Cerebellar nuclear complex (tissue), 1 donor: Measurements from ENCODE around the gene ME2.
A peak's percentile ranks its signal among the peaks of the same experiment; 100 is the strongest.
"Not testable (repeated sequence)": the region's sequence is repeated elsewhere in the genome, so short reads cannot be mapped to it uniquely, and the experiment has no call there.

Experiments
- DNase-seq, 2 experiments: peaks; one replicate each; lab custom pipeline; 2025; lab: John Stamatoyannopoulos, UW

The ME2 gene

GRCh38 chr18:50878345-50879301 lies at the start of gene ME2:
Gene ME2 (plus strand): TSS chr18:50879118. CDS start chr18:50895821, 16,703 bp downstream.
- DNase-seq, result peak; percentile 61 to 68

DNA sequence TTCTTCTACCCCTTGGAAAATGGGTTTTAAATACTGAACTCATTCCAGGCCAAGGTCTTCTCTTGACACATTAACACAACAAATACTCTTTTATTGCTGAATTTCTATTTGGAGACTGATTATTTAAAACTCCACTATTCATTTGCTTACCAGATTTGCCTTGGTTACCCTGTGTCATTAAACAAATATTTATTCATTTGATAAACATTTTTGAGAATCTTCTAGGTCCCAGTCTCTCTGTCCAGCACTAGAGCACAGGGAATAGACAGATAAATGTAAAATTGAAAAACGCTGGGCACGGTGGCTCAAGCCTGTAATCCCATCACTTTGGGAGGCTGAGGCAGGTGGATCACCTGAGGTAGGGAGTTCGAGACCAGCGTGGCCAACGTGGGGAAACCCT lies 49.3 kb upstream of the ME2 start:
- DNase-seq, result no peak

GRCh38 chr18:50830544-50830943 lies 48.4 kb upstream of the ME2 start:
- no peak for DNase-seq

DNA sequence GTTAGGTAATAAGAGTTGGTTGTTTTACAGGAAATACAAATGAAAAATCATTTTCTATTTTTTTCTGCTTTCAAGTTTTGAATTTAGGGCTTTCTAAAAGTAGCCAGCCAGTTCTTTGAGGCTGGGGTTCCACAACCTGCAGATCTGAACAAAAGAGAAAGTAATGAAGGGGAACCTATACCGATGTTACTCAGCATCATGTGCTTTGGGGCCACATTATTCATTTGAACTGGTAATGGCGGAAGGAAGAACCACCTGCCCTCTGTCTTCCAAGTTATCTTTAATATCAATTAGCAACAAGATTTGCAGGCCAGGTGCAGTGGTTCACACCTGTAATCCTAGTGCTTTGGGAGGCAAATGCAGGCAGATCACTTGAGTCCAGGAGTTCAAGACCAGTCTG lies 46.2 kb upstream of the ME2 start:
- DNase-seq, result no peak

GRCh38 chr18:50833496-50833895 lies 45.4 kb upstream of the ME2 start:
- DNase-seq, result not testable (repeated sequence)

DNA sequence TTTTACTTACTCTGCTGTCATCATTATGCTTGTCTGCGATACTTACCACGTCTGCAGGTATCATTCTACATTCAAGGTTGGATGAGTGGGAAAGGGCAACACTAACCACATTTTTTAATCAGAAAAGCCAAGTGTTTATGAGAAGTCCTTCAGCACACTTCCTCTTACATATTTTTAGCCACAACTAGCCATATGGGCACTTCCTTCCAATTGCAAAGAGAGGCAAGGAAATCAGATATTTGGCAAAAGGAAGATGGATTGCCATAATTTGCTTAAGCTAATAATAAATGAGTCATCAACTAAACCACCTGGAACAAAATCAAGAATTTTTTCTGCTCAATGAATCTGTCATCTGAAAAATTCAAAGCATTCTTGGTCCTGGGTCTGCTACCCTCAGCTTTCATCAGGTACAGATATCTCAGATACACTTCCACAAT lies 42.4 kb upstream of the ME2 start:
- no peak for DNase-seq

DNA sequence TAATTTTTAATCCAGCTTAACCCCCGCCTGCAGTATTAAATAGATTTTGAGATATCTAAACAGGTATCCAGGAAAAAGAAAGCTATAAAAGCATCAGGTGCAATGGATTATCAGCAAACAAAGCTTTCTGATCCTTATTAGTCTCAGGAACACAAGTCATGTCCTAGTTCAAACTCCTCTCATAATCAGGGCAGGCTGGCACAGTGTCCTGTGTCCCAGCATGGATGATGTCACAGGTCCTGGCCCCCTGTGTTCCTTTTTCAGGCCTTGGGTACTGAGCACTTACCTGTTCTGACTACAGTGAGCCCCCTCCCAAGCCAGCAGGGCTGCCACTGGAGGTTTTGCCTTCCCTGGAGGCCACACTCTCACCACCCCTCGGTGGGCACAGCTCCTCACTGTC lies 39.6 kb upstream of the ME2 start:
- DNase-seq, result no peak

GRCh38 chr18:50839996-50840395 lies 38.9 kb upstream of the ME2 start:
- DNase-seq, result no peak

DNA sequence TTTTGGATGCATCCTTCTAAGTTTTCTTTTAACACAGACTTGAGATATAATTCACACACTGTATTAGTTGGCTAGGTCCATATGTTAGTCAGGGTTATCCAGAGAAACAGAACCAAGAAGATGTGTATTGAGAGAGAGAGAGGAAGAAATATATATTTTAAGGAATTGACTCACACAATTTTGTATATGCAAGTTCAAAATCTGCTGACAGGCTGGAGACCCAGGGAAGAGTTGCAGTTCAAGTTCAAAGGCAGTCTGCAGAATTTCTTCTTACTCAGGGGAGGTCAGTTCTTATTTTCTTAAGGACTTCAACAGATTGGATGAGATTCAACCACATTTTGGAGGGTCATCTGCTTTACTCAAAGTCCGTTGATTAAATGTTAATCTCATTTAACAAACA lies 36.1 kb upstream of the ME2 start:
- DNase-seq, result no peak

GRCh38 chr18:50844554-50844953 lies 34.4 kb upstream of the ME2 start:
- no peak for DNase-seq

- DNase-seq, result no peak
Measured at GRCh38 chr18:50844960-50845359, 34.0 kb upstream of the ME2 start.

DNA sequence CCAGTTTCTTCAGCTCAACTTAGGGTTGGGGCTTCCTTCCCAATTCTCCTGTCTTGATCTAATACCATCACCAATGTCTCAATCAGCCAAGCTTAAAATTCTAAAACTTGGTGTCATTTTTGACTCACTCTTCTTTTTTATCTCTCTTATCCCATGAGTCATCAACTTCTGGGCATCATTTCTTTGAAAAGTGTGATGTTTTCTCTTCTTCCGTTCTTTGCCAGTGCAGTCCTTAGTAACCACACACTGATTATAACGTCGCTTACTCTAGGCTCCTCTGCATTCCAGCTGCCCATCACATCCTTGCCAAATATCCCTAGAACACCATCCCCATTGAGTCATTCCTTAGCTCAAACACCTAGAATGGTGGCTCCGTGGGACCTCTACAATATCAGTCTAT lies 31.7 kb upstream of the ME2 start:
- no peak for DNase-seq

DNA sequence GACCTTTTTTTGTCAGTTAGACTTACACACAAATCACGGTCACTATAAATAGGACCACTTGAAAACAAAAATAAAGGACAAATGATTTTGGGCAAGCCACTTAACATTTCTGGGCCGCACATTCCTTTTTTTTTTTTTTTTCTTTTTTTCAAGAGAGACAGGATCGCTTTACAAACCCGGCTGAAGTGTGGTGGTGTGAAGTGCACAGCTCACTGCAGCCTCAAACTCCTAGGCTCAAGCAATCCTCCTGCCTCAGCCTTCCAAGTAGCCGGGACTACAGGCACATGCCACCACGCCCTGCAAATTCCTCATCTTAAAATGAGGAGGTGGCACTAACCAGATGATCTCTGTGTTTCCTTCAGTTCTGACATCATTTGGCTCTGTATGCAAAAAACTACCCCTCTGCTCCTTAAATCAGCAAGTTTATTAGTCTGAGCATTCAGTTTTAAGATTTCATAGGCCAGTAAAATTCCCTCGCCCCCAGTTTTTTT lies 30.8 kb upstream of the ME2 start:
- DNase-seq, result no peak

DNA sequence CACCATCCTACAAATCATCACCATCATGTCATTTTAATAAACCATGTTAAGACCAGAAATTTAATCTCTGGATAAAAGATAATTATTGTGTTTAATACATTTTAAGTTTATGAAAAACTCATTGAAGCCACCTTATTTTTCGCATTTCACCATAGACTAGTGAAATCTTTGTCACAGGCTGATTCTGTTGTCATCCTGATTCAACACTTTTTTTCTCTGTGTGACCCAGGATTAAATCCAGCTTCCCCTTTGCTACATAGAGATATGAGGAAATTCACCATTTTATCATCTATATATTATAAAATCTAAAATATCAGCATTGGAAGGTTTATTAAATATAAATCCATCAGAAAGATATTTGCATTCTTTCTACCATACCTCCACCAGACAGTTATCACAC lies 29.9 kb upstream of the ME2 start:
- DNase-seq, result no peak

GRCh38 chr18:50849419-50849821 lies 29.5 kb upstream of the ME2 start:
- DNase-seq, result no peak

DNA sequence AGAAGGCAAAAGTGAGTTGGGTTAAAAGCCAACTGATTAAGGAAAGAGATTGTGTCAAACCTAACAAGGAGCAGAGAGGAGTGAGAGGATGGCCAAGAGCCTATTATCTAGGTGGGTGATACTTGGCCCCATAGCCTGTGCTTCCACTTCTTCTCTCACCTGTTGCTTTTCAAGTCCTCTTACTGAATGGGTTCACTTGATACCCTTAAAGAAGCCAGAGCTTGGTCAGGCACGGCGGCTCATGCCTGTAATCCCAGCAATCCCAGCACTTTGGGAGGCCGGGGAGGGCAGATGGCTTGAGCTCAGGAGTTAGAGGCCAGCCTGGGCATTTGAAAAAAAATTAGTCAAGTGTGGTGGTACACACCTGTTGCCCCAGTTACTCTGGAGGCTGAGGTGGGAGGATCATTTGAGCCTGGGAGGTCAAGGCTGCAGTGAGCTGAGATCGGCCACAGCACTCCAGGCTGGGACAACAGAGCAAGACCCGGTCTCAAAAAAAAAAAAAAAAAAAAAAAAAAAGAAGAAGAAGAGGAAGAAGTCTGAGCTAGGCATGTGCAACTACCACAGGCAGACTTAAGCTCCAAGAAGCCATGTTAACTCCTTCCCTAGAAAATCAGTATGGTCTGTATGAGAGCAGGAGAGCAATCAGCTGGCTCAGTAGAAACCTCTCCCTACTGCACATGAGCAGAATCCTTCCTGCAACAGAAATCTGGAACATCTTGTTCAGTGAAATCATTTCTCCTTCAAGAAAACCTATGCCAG lies 28.4 kb upstream of the ME2 start:
- DNase-seq, result no peak

DNA sequence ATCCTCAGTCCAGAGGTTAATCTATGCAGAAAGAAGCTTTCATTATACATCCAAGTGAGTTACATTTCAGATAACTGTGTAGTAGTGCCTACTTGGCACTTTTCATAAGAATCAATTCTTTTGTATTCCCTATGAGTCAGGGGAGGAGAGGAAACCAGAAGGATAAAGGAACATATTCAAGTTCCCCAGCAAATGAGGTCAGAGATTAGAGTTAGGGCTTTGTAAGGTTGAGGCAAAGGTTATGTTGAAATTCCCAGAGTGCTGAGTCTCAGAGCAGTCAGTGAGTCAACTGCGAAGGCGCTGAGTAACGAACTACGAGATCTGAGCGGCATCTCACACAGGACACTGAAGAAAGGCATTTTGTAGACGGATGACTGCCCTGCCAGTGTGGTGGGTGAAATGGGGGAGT lies 25.1 kb upstream of the ME2 start:
- no peak for DNase-seq

DNA sequence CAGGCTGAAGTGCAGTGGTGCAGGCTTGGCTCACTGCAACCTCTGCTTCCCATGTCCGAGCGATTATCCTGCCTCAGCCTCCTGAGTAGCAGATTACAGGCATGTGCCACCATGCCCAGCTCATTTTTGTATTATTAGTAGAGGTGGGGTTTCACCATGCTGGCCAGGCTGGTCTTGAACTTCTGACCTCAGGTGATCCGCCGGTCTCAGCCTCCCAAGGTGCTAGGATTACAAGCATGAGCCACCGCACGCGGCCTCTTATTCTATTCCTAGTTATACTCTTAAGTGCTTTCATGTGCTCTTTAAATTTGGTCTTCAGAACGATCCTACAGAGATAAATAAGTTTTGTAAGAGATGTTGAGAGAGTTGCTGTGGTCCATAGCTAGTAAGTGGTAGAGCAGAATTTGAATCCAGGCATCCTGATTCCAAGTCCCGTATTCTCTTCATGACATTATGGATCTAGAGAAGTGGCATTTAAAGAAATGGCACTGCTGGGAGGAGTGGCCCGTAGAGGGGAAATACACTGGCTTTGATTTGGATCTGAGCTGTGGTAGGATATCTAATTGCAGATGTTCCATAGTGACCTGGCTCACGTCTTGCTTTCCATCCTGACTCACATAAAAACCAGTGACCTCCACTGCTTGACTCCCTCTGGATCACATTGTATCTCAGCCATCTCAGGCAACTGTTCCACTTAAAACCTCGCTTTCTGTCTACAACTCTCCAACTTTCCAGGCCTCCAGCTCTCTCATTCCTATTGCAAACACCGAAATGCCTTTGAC lies 22.8 kb upstream of the ME2 start:
- no peak for DNase-seq

- not testable (repeated sequence) for DNase-seq
Measured at GRCh38 chr18:50857166-50857565, 21.8 kb upstream of the ME2 start.

GRCh38 chr18:50857694-50858093 lies 21.2 kb upstream of the ME2 start:
- DNase-seq, result no peak

DNA sequence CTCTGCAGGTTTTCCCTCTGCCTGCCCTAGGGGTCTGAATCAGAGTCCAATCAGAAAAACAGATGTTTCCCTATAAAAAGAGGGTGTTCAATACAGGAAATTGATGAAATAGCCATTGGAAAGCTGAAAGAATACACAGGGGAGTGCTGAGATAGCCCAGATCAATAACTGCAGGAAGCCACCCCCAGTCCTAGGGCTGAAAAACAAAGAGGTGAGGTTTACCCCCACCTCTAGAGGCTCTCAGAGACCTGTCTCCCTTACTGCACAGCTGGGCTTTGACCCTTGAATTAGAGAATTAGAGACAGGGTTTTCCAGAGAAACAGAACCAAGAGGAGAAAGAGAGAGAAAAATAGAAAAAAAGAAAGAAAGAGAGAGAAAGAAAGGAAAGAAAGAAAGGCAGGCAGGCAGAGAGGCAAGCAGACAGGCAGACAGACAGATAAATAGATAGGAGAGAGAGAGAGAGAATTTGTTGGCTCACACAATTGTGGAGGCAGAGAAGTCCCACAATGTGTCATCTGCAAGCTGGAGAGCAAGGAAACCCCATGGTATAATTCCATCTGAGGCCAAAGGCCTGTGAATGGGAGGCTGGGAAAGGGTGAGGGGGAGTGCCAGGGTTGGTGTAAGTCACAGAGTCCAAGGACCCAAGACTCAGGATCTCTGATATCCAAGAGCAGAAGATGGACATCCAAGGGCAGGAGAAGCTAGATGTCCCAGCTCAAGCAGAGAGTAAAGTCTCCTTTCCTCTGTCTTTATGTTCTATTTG lies 18.9 kb upstream of the ME2 start:
- DNase-seq, result no peak
